HL-60 (cell line): ENCODE measurements around the gene TOX2.

Experiments used
- DNase-seq, 2 experiments: peaks; one replicate each; pipeline ENCODE4 v3.0.0-alpha.2; 2010 to 2020; ENCODE audit warnings: low read depth in 1 of 2, low spot score in 1 of 2
- H3K27ac ChIP-seq: fragments of 250-450 bp; sonication (Bioruptor Pico); replicated peaks from 2 replicates; pipeline ENCODE4 v1.5.1; 2020; ENCODE audit warnings: mild to moderate bottlenecking, moderate library complexity
- H3K27me3 ChIP-seq: fragments of 250-450 bp; sonication (Bioruptor Pico); 2 replicates; pipeline ENCODE4 v1.5.1; 2021; ENCODE audit warnings: mild to moderate bottlenecking, moderate library complexity; ENCODE audit not compliant: insufficient read depth, poor library complexity, severe bottlenecking
- H3K4me3 ChIP-seq: replicated peaks from 2 replicates; pipeline ENCODE4 v1.5.1; 2011; ENCODE audit warnings: mild to moderate bottlenecking, control low read depth, low read length; ENCODE audit not compliant: insufficient read depth
- CTCF ChIP-seq: IDR thresholded peaks from one replicate; pipeline ENCODE4 v1.5.1; 2011; ENCODE audit warnings: low read length, control low read depth, inconsistent platforms; ENCODE audit not compliant: insufficient read depth
- GABPA ChIP-seq: IDR thresholded peaks from 2 replicates; pipeline ENCODE4 v1.6.1; 2012; ENCODE audit warnings: low read depth
- POLR2AphosphoS5 ChIP-seq: IDR thresholded peaks from 2 replicates; pipeline ENCODE4 v1.6.1; 2012; ENCODE audit warnings: low read depth
- REST ChIP-seq: IDR thresholded peaks from 2 replicates; pipeline ENCODE4 v1.6.1; 2012; ENCODE audit warnings: low read depth; ENCODE audit not compliant: insufficient replicate concordance
- SPI1 ChIP-seq: IDR thresholded peaks from 2 replicates; pipeline ENCODE4 v1.6.1; 2012; ENCODE audit warnings: low read depth, mild to moderate bottlenecking, borderline replicate concordance

Gene TOX2

DNA sequence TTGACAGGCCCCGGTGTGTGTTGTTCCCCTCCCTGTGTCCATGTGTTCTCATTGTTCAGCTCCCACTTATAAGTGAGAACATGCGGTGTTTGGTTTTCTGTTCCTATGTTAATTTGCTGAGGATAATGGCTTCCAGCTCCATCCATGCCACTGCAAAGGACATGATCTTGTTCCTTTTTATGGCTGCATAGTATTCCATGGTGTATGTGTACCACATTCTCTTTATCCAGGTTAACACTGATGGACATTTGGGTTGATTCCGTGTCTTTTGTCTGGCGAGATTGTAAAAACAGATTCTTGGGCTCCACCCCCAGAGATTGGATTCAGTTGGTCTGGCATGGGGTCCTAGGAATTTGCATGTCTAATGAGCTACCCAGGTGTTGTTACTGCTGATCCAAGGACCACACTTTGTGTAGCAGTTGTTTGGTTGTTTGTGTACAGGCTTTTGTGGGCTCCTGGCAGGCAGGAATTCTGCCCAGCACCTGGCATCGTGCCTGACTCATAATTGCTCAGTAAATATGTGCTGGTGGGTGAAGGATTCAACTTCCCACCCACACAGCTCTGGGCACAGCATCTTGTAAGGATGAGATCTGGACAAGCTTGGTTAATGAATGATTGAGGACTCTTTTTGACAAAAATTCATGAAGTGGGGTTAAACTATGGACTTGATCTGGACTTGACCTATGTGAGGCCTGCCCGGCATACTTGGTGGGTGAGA, 5.2 kb downstream of the TOX2 start:
- Histone ChIP-seq H3K27me3 (peaks cover 30% of the 10 kb centered on the region), H3K4me3 (no peak overlapping the region), H3K27ac (no peak overlapping the region)
- DNase-seq = no peak
- TF ChIP-seq CTCF (no peak), GABPA (no peak), POLR2AphosphoS5 (no peak)

DNA sequence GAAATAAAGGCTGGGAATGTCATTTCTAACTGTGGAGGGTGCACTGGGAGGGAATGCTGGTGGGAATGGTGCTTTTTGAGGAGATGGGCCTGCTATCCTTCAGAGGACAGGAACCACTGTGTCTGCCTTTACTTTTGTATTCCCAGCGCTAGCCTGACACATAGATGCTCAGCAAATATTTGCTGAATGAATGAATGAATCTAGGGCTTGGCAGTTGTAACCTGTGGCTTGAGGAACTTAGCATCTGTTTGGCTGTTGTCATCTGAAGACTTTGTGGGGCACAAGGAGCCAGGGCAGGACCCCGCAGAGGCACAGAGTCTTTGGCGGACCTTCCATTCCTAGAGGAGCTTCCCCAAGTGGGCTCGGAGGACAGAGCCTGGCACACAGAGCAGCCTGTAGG, 6.1 kb downstream of the TOX2 start:
- no peak for DNase-seq
- no peak for TF ChIP-seq REST
- TF ChIP-seq POLR2AphosphoS5 = no peak
- TF ChIP-seq GABPA = no peak
- TF ChIP-seq SPI1 = no peak
- no peak for TF ChIP-seq CTCF
- Histone ChIP-seq H3K27ac (no peak overlapping the region), H3K4me3 (no peak overlapping the region), H3K27me3 (peaks cover 21% of the 10 kb centered on the region)

GRCh38 chr20:43921227-43921780, 6.7 kb downstream of the TOX2 start:
- DNase-seq = no peak
- TF ChIP-seq SPI1 = no peak
- no peak for TF ChIP-seq CTCF
- no peak for TF ChIP-seq POLR2AphosphoS5
- TF ChIP-seq REST = no peak
- TF ChIP-seq GABPA = no peak
- Histone ChIP-seq H3K4me3 (no peak overlapping the region), H3K27me3 (peaks cover 16% of the 10 kb centered on the region), H3K27ac (no peak overlapping the region)

- Histone ChIP-seq H3K4me3 (no peak overlapping the region), H3K27me3 (peaks cover 5% of the 10 kb centered on the region), H3K27ac (no peak overlapping the region)
- DNase-seq = no peak
- TF ChIP-seq POLR2AphosphoS5 (no peak), GABPA (no peak), REST (no peak), CTCF (no peak), SPI1 (no peak)
Measured at GRCh38 chr20:43922614-43923013, 8.0 kb downstream of the TOX2 start.
